HG03457 (cell line): ENCODE results near the gene ZFP36.

Experiments used
- ATAC-seq: cut with Tn5 transposase; IDR thresholded peaks from one replicate; pipeline ENCODE4 v1.9.1; 2021; ENCODE audit warnings: moderate number of reproducible peaks; ENCODE audit not compliant: unreplicated experiment

ZFP36 gene

DNA sequence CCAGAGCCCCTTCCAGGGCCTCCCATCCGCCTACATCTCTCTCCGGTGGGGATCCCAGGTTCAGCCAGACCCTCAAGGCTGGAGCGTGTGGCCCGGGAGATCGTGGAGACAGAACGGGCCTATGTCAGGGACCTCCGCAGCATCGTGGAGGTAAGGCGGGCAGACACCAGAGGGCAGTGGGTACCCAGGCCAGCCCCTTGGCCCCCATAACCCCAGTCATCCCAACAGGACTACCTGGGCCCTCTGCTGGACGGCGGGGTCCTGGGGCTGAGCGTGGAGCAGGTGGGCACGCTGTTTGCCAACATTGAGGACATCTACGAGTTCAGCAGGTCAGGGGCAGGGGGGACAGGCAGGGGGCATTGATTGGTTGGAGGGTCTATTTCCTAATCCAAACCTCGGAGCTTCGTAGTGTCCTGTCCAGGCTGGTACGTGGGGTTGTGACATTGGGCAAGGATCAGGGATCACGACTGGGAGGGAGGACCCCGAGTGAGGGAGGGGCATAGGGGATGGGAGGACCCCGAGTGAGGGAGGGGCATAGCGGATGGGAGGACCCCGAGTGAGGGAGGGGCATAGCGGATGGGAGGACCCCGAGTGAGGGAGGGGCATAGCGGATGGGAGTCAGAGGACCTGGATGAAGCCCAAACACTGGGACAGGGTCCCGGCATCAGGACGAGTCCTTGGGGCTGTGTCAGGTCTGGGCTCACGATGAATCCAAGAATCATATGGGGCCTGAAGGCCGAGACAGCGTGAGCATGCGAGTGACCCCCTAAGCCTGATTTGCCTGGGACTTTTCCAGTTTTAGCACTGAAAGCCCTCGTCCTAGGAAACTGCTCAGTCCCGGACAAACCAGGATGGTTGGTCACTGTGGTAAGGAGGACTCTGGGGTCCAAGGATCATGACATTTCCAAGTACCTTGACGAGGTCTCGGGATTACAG, 8.7 kb downstream of the ZFP36 start:
- ATAC-seq, result no peak

DNA sequence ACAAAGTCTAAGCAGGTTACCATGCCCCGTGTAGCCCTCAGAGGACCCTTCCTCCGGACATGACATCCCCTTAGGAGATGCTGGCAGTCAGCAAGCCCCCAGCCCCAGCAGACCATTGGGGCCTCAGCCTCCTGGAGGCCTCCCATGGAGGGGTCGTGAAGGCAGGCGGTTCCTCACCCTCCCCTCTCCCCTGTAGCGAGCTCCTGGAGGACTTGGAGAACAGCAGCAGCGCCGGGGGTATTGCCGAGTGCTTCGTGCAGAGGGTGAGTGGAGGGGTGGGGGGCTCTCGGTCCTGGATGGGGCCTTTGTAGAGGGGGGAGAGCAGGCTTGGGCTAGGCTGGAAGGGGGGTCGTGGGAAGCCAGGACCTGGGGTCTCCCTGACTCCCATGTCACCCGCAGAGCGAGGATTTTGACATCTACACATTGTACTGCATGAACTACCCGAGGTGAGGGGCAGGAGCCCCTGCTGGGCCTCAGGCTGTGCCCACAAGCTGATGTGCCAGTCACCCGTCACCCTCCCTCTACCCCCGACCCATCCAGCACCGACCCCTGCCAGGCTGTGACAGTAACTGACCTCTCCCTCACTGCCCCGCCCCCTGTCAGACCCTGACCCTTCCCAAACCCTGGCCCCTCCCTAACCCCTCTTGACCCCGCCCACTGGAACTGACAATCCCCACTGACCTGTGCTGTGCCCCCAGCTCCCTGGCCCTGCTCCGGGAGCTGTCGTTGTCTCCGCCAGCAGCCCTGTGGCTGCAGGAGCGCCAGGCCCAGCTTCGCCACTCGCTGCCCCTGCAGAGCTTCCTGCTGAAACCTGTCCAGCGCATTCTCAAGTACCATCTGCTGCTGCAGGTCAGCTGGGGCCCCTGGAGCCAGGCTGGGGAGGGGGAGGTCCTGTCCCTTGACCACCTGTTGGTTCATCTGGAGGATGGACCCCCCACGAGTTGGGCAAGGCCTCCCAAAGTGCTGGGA, 9.8 kb downstream of the ZFP36 start:
- ATAC-seq, result no peak

DNA sequence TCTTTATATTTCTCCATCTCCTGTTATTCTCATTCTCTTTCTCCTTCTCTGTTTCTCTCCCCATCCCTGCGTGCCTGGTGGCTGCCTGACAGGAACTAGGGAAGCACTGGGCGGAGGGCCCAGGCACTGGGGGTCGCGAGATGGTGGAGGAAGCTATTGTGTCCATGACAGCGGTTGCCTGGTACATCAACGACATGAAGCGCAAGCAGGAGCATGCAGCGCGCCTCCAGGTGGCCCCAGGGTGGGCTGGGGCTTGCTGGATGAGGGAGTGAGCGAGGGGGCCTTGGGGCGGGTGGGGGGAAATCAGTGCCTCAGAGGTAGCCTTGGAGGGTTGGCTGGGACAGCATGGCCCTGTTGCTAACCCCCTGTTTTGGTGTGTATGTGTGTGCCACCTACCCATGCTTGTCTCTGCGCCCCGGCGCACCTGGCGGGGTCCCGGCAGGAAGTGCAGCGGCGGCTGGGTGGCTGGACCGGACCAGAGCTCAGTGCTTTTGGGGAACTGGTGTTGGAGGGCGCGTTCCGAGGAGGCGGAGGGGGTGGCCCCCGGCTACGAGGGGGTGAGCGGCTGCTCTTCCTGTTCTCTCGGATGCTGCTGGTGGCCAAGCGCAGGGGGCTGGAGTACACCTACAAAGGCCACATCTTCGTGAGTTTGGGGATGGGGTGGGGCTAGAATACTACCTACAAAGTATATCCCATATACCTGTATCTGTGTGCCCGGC, 11.0 kb downstream of the ZFP36 start:
- ATAC-seq, result no peak

DNA sequence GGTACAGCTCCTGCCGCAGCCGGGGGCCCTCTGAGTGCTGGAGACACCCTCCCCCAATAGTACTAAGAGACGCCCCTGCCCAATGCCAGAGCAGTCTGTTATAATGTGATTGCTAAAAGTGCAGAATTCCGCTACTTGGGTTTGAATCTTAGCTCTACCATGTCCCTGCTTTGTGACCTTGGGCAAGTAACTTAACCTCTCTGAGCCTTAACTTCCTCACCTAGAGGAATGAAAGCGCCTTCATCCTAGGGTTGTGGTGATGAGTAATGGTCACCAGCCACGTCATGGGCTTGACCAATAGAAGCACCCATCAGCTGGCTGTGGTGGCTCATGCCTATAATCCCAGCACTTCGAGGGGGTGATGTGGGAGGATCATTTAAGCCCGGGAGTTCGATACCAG, 12.4 kb downstream of the ZFP36 start:
- ATAC-seq, result no peak

DNA sequence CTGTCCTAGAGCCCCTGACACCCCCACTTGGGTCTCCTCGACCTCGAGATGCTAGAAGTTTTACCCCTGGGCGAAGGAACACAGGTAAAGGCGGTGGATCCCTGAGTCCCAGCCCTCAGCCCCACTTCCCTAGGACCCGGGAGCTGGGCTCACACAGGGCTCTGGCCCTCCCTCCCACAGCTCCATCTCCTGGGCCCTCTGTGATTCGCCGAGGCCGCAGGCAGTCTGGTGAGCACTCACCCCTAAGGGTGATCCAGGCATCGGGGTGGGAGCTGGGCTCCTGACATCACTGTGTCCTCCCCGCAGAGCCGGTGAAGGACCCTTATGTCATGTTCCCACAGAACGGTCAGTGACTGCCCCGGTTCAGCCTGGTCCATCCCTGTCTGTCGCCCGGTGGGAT, 14.1 kb downstream of the ZFP36 start:
- no peak for ATAC-seq

DNA sequence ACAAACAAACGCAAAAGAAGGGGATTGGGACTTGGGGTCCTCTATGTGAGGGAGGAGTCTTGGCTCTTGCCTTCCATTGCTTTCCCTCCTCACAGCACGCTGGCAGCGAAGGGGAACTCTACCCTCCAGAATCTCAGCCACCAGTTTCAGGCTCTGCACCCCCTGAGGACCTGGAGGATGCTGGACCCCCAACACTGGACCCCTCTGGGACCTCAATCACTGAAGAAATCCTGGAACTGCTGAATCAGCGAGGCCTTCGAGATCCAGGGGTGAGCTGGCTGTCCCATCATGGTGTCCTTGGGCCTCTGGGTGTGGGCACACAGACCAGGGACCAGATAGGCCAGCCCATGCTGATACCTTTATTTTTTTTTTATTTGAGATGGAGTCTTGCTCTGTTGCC, 15.4 kb downstream of the ZFP36 start:
- ATAC-seq, result no peak

DNA sequence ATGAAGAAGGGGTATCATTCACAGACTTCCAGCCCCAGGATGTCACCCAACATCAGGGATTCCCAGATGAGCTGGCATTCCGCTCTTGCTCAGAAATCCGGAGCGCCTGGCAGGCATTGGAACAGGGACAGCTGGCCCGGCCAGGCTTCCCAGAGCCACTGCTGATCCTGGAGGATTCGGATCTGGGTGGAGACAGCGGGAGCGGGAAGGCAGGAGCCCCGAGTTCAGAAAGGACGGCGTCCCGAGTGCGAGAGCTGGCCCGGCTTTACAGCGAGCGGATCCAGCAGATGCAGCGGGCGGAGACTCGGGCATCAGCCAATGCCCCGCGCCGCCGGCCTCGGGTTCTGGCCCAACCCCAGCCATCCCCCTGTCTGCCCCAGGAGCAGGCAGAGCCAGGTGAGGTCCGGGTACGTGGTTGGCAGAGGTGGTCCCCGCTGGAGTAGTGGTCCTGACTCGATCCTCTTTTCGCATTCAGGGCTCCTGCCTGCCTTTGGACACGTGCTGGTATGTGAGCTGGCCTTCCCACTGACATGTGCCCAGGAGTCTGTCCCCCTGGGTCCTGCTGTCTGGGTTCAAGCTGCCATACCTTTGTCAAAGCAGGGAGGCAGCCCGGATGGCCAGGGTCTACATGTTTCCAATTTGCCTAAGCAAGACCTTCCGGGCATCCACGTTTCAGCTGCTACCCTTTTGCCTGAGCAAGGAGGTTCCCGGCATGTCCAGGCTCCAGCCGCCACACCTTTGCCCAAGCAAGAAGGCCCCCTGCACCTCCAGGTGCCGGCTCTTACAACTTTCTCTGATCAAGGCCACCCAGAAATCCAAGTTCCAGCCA, 16.8 kb downstream of the ZFP36 start:
- ATAC-seq, result no peak

DNA sequence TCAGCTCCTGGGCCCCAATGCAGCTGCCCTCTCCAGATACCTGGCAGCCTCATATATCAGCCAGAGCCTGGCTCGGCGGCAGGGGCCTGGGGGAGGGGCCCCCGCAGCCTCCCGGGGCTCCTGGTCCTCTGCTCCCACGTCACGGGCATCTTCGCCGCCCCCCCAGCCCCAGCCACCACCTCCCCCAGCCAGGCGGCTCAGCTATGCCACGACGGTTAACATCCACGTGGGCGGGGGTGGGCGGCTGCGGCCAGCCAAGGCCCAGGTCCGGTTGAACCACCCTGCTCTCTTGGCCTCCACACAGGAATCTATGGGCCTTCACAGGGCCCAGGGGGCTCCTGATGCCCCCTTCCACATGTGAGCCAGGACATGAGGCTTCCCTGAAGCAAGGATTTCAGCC, 18.3 kb downstream of the ZFP36 start:
- no peak for ATAC-seq

DNA sequence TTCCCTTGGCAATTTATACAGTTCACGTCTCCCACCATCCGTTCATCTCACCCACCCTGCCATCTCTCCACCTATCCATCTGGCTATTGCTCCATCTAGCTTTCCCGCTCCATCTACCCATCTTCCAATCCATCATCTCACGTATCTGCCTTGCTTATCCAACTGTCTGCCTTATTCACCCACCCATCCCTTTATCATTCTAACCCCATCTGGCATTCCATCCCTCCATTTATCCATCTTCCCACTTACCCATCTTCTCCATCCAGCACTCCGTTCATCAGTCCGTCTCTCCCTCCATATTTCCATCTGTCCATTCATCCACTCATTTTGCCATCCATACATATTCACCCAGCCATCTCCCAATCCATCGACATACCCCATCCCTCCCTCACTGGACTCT, 19.1 kb downstream of the ZFP36 start:
- ATAC-seq, result no peak

DNA sequence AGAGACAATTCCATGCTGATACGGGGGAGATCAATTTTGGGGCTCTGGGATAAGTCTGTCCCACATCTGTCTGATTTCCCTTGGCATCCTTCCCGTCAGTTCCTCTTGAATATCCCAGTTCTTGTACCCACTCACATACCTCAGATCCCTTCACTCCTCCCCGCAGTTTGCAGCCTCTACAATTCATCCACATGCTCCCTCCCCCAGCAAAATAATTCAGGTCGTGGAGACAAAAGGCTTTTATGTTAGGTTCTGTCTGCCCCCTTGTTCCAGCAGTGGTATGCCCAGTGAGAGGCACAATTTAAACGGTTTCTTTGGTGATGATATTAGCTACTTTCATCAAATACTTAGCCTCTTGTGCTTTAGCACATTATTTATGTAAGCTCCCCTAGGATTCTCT, 19.5 kb downstream of the ZFP36 start:
- no peak for ATAC-seq

DNA sequence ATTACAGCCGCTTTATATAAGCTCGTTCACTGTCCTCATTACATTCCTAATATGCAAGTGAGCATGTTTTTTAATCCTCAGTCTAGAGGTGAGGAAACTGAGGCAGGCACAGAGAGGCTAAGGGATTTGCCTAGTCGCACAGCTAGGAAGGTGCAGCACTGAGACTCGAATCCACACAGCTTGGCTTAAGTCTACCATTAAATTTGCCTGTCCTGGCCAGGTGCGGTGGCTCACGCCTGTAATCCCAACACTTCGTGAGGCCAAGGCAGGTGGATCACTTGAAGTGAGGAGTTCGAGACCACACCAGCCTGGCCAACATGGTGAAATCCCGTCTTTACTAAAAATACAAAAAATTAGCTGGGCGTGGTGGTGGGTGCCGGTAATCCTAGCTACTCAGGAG, 21.1 kb downstream of the ZFP36 start:
- ATAC-seq, result no peak

DNA sequence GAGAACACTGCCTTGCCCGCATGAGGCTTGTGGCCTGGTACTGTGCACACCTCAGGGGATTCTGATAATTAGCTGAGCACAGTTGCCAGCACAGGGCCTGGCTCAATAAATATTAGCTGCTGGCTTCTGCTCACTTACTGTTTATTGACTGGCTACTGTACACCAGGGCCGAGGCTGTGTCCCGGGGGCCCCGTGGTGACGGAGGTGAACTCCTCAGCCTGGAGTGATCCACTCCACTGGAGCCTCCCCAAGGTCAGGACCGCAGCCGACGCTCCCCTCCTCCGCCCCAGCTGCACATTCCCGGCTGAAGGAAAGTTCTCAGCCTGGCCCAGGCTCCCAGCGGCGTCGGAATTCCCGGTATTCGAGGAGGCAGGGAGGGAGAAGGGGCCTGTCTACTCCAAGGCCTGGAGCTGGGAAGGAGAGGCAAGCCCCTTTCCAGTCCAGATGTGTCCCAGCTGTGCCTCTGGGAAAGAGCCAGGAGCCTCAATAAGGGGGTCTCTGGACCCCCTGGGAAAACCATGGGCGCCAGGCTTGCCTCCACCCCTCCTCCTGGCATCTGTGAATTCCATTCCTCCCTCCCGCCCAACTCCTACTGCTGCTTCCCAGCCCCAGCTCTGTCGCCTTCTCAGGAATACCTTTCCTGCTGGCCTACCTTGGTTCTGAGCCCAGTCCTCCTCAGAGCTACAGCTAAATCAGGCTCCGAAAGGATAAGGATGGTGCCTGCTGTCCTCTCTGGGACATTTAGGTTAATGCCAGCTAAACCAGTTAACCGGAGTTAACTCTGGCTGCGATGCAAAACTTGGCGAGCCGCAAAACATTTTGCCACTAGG, 21.9 kb downstream of the ZFP36 start:
- no peak for ATAC-seq

DNA sequence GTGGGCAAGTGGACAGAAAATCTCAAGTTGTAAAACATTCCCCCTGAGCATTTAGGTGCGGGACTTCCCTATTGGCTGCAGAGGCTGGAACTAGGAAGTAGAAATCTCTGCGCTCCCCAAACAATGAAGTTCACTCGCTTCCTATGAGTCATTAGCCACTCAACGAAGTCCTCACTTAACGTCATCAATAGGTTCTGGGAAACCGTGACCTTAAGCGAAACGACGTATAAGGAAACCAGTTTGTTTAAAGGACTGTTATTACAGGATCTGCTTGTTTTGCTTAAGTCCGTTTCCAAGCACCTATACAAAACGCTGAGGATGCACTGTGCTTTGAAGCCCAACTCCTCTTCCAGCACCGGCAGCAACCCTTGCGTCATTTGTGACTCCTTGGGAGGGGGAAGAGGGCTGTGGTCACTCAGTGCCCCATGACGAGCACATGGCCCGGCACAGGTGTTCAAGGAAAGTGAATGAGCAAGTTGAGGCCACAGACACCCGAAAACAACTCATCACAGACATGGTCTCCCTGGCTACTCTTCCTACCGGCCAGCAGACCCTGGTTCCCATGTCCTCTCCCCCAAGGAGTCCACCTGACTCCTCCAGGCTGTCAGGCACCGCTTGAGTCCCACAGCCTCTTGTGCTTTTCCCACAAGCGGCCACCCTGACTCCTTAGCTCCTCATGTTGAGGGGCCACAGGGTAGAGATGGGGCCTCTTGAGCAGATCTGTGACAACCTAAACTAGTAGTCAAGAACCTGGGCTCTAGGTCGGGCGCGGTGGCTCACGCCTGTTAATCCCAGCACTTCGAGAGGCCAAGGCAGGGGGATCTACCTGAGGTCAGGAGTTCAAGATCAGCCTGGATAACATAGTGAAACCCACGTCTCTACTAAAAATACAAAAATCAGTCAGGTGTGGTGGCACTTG, 24.3 kb downstream of the ZFP36 start:
- no peak for ATAC-seq

DNA sequence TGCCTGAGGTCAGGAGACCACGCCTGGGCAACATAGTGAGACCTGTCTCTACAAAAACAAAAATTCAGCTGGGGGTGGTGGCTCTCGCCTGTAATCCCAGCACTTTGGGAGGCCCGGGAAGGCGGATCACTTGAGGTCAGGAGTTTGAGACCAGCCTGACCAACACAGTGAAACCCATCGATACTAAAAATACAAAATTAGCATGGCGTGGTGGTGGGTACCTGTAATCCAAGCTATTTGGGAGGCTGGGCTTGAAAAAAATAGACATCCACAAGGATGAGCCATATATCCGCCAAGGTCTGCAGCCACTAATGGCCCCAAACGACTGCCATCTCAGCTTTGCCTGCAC, 26.0 kb downstream of the ZFP36 start:
- ATAC-seq, result no peak

DNA sequence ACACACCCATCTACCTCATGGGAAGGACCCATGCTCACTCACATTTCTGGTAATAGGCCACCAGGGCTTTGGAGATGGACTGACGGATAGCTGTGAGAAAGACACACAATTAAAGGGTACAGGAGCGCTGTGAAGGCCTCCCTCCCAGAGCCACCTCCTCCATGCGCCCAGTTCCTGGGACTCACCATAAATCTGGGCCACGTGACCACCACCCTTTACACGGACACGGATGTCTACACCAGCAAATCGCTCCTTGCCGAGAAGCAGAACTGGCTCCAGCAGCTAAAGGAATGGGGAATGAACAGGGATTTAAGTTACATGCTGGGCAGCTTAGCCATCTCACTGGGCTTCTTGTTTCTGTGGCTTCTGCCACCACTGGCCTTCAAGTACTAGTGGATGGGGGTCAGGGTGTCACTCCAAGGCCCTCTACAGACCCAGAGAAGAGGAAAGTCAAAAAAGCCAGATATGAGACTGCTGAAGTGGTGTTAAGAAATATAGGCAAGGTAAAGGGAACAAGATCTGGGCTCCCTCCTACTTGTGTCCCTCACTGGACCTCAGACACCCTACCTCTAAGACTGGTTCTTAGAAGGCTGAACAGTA, 26.9 kb downstream of the ZFP36 start:
- ATAC-seq, result no peak

DNA sequence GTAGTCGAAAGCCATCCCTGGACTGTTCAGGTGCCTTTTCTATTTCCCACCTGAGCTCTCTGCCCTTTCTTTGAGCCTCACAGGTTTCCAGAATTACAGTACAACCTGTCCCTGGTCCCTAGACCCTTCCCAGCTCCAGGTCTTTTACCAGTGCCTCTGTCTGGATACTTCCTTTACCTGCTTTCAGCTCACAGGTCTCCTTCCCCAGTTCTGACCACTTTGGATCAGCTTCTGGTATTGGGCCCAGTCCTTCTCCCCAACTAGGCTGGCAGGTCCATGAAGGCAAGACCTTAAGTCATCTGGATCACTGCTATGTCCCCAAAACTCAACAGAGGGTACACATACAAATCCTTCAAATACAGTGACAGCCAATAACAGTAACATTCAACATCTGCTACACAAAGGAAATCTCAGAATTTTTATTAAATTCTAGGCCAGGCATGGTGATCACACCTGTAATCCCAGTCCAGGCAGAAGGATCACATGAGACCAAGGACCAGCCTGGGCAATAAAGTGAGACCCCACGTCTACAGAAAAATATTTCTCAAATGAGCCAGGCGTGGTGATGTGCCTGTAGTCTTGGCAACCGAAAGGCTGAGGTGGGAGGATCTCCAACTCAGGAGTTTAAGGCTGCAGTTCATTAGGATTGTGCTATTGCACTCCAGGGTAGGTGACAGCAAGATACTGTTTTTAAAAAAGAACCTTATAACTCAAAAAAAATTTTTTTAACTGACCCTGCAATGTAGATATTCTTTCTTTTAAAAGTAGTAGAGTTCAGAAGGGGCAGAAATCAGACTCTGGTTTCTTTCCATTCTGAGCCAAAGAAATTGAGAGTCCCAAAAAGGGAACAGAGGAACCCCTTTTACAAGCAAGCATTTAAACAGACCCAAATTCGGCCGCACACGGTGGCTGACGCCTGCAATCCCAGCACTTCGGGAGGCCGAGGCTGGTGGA, 27.8 kb downstream of the ZFP36 start:
- no peak for ATAC-seq
